Measurements from ENCODE around the gene OR3A2. TPM values are rescaled to one million over a fixed set of nuclear protein-coding genes. Genes with fewer than 3 reads are reported as not detected.
"Not testable (repeated sequence)": the region's sequence is repeated elsewhere in the genome, so short reads cannot be mapped to it uniquely, and the experiment has no call there.

OR3A2 gene
- polyA plus RNA-seq, 1 donor (not counting 4 experiments of a cell fraction or from before 2014, with no cell fraction given): not detected

DNA sequence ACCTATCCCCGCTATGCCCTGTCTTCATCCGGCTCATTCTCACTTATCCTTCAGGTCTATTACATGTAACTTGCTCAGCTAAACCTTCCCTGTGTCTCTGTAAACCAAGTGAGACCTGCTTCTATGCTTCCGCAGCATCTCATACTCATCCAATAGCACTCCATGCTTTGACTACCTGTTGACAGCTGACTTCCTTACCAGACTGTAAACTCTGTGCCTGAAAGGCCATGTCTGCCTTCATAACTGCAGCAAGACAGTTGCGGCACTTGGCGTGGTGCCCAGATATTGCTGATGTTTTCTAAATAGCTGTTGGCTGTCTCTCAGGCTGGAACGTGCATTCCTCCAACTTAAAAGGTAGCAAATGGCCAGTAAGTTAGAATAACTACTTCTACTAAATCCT is 13.9 kb upstream of the OR3A2 start:
- dilution Hi-C loops (cut with MboI; ENCODE audit: extremely low pct_ligation_motif_present, low sequenced_read_pairs): no loop called here
- Histone ChIP-seq H3K4me2 (ENCODE audit: control insufficient read depth, extremely low read depth, insufficient read depth, low read depth, low read length) (no peak overlapping the region), H3K4me3 (ENCODE audit: control insufficient read depth in 2 of 3, extremely low read depth in 1 of 3, insufficient read depth in 2 of 3, low read depth in 1 of 3, low read length in 3 of 3) (no peak overlapping the region), H3K9me3 (ENCODE audit: control insufficient read depth, low read depth, low read length) (no peaks in the 10 kb centered on the region), H3K79me2 (ENCODE audit: control insufficient read depth, insufficient read depth, low read length) (no peaks in the 10 kb centered on the region), H3K9me1 (ENCODE audit: control insufficient read depth, extremely low read depth, insufficient read depth, low read length) (no peaks in the 10 kb centered on the region), H3K36me3 (ENCODE audit: control insufficient read depth in 2 of 2, extremely low read depth in 1 of 2, insufficient read depth in 2 of 2, low read length in 2 of 2) (no peaks in the 10 kb centered on the region), H2AFZ (ENCODE audit: control insufficient read depth, low read length) (no peak overlapping the region), H3K27me3 (ENCODE audit: control insufficient read depth, extremely low read depth, insufficient read depth, low read length) (no peaks in the 10 kb centered on the region), H3K9ac (ENCODE audit: control insufficient read depth, extremely low read depth, insufficient read depth, low read length) (no peak overlapping the region), H3K4me1 (ENCODE audit: control insufficient read depth, extremely low read depth, insufficient read depth, low read length) (no peaks in the 10 kb centered on the region), H4K20me1 (ENCODE audit: control insufficient read depth, extremely low read depth, insufficient read depth, low read length) (no peaks in the 10 kb centered on the region), H3K27ac (ENCODE audit: control insufficient read depth, insufficient read depth, low read length) (no peak overlapping the region)
- no peak for FAIRE-seq
- TF ChIP-seq EZH2 (IDR thresholded peaks at IDR 0.05; ENCODE audit: low read length): no peak
- TF ChIP-seq, protein P1, sequence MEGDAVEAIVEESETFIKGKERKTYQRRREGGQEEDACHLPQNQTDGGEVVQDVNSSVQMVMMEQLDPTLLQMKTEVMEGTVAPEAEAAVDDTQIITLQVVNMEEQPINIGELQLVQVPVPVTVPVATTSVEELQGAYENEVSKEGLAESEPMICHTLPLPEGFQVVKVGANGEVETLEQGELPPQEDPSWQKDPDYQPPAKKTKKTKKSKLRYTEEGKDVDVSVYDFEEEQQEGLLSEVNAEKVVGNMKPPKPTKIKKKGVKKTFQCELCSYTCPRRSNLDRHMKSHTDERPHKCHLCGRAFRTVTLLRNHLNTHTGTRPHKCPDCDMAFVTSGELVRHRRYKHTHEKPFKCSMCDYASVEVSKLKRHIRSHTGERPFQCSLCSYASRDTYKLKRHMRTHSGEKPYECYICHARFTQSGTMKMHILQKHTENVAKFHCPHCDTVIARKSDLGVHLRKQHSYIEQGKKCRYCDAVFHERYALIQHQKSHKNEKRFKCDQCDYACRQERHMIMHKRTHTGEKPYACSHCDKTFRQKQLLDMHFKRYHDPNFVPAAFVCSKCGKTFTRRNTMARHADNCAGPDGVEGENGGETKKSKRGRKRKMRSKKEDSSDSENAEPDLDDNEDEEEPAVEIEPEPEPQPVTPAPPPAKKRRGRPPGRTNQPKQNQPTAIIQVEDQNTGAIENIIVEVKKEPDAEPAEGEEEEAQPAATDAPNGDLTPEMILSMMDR (optimal IDR thresholded peaks at IDR 0.05 in 1 of 3, IDR thresholded peaks at IDR 0.05 in 1 of 3, conservative IDR thresholded peaks at IDR 0.05 in 1 of 3; ENCODE audit: extremely low read depth in 1 of 3, insufficient read depth in 2 of 3, low read length in 3 of 3): no peak
- no peak for DNase-seq (ENCODE audit: low read depth, low spot score)

DNA sequence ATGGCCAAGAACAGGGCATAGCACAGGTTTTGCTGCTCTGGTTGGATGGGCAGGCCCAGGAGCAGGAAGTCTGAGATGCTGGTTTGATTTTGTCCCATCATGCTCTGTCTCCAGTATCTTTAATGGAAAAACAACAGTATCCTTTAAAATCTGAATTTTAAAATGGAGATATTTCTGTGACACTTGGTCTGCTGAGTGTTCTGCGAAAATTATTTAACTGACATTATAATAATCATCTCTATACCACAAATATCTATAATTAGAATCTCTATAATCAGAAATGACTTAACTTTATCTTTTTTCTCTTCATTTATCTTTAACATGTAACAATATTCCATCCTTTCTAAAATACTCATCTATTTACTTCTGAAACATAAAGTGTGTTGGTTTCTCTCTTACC is 12.2 kb upstream of the OR3A2 start, which contains the start of gene OR1E1:
TSS of gene OR1E1 (minus strand) at position 101 of the 400 bp plus-strand sequence. CDS start at position 101, 0 bp downstream.
- TF ChIP-seq, protein P1 (optimal IDR thresholded peaks at IDR 0.05 in 1 of 3, IDR thresholded peaks at IDR 0.05 in 1 of 3, conservative IDR thresholded peaks at IDR 0.05 in 1 of 3; ENCODE audit: extremely low read depth in 1 of 3, insufficient read depth in 2 of 3, low read length in 3 of 3): no peak
- TF ChIP-seq EZH2 (IDR thresholded peaks at IDR 0.05; ENCODE audit: low read length): no peak
- Histone ChIP-seq H3K9me1 (ENCODE audit: control insufficient read depth, extremely low read depth, insufficient read depth, low read length) (no peaks in the 10 kb centered on the region), H3K4me2 (ENCODE audit: control insufficient read depth, extremely low read depth, insufficient read depth, low read depth, low read length) (no peak within 1 kb of the TSS), H3K27ac (ENCODE audit: control insufficient read depth, insufficient read depth, low read length) (no peak within 1 kb of the TSS), H3K79me2 (ENCODE audit: control insufficient read depth, insufficient read depth, low read length) (no peaks in the 10 kb centered on the region), H3K9me3 (ENCODE audit: control insufficient read depth, low read depth, low read length) (no peaks in the 10 kb centered on the region), H2AFZ (ENCODE audit: control insufficient read depth, low read length) (no peak within 1 kb of the TSS), H3K4me3 (ENCODE audit: control insufficient read depth in 2 of 3, extremely low read depth in 1 of 3, insufficient read depth in 2 of 3, low read depth in 1 of 3, low read length in 3 of 3) (no peak within 1 kb of the TSS), H3K27me3 (ENCODE audit: control insufficient read depth, extremely low read depth, insufficient read depth, low read length) (no peaks in the 10 kb centered on the region), H4K20me1 (ENCODE audit: control insufficient read depth, extremely low read depth, insufficient read depth, low read length) (no peaks in the 10 kb centered on the region), H3K36me3 (ENCODE audit: control insufficient read depth in 2 of 2, extremely low read depth in 1 of 2, insufficient read depth in 2 of 2, low read length in 2 of 2) (no peaks in the 10 kb centered on the region), H3K4me1 (ENCODE audit: control insufficient read depth, extremely low read depth, insufficient read depth, low read length) (no peaks in the 10 kb centered on the region), H3K9ac (ENCODE audit: control insufficient read depth, extremely low read depth, insufficient read depth, low read length) (no peak within 1 kb of the TSS)
- dilution Hi-C loops (cut with MboI; ENCODE audit: extremely low pct_ligation_motif_present, low sequenced_read_pairs): no loop called here
- FAIRE-seq (no peak), DNase-seq (ENCODE audit: low read depth, low spot score) (no peak)

- not testable (repeated sequence) for DNase-seq (ENCODE audit: low read depth, low spot score)
- peak; percentile 53 for FAIRE-seq
These were observed 11.7 kb upstream of the OR3A2 start for GRCh38 chr17:3397801-3398200.

More at GRCh38 chr17:3397801-3398200, 11.7 kb upstream of the OR3A2 start:
- H3K4me1 ChIP-seq (ENCODE audit: control insufficient read depth, extremely low read depth, insufficient read depth, low read length); H3K36me3 ChIP-seq (ENCODE audit: control insufficient read depth in 2 of 2, extremely low read depth in 1 of 2, insufficient read depth in 2 of 2, low read length in 2 of 2); H3K4me2 ChIP-seq (ENCODE audit: control insufficient read depth, extremely low read depth, insufficient read depth, low read depth, low read length); H2AFZ ChIP-seq (ENCODE audit: control insufficient read depth, low read length); H3K9me1 ChIP-seq (ENCODE audit: control insufficient read depth, extremely low read depth, insufficient read depth, low read length); H3K9ac ChIP-seq (ENCODE audit: control insufficient read depth, extremely low read depth, insufficient read depth, low read length); H3K27ac ChIP-seq (ENCODE audit: control insufficient read depth, insufficient read depth, low read length); dilution Hi-C loops (cut with MboI; ENCODE audit: extremely low pct_ligation_motif_present, low sequenced_read_pairs); H4K20me1 ChIP-seq (ENCODE audit: control insufficient read depth, extremely low read depth, insufficient read depth, low read length); H3K27me3 ChIP-seq (ENCODE audit: control insufficient read depth, extremely low read depth, insufficient read depth, low read length); H3K9me3 ChIP-seq (ENCODE audit: control insufficient read depth, low read depth, low read length); H3K79me2 ChIP-seq (ENCODE audit: control insufficient read depth, insufficient read depth, low read length); H3K4me3 ChIP-seq (ENCODE audit: control insufficient read depth in 2 of 3, extremely low read depth in 1 of 3, insufficient read depth in 2 of 3, low read depth in 1 of 3, low read length in 3 of 3): not testable (repeated sequence)
